ENCODE results near the gene TTC12.

The TTC12 gene

GRCh38 chr11:113400631-113401230 is 86.3 kb downstream of the TTC12 start:
- DNase-seq (ENCODE audit: extremely low read depth in 1 of 2, low read depth in 1 of 2), result no peak

GRCh38 chr11:113401718-113402117 is 87.3 kb downstream of the TTC12 start:
- no peak for DNase-seq (ENCODE audit: extremely low read depth in 1 of 2, low read depth in 1 of 2)

GRCh38 chr11:113404859-113405430 is 90.6 kb downstream of the TTC12 start:
- no peak for DNase-seq (ENCODE audit: extremely low read depth in 1 of 2, low read depth in 1 of 2)

- DNase-seq (ENCODE audit: extremely low read depth in 1 of 2, low read depth in 1 of 2), result no peak
Measured at GRCh38 chr11:113405724-113406478, 91.5 kb downstream of the TTC12 start.

- no peak for DNase-seq (ENCODE audit: extremely low read depth in 1 of 2, low read depth in 1 of 2)
Measured at GRCh38 chr11:113407163-113407562, 92.8 kb downstream of the TTC12 start.

GRCh38 chr11:113408206-113408605 is 93.8 kb downstream of the TTC12 start:
- DNase-seq (ENCODE audit: extremely low read depth in 1 of 2, low read depth in 1 of 2), result no peak

GRCh38 chr11:113408887-113409286 is 94.5 kb downstream of the TTC12 start:
- DNase-seq (ENCODE audit: extremely low read depth in 1 of 2, low read depth in 1 of 2), result no peak

GRCh38 chr11:113409526-113409925 is 95.1 kb downstream of the TTC12 start:
- no peak for DNase-seq (ENCODE audit: extremely low read depth in 1 of 2, low read depth in 1 of 2)

- no peak for DNase-seq (ENCODE audit: extremely low read depth in 1 of 2, low read depth in 1 of 2)
Measured at GRCh38 chr11:113410414-113411135, 96.2 kb downstream of the TTC12 start.

GRCh38 chr11:113411536-113411935 is 97.2 kb downstream of the TTC12 start:
- no peak for DNase-seq (ENCODE audit: extremely low read depth in 1 of 2, low read depth in 1 of 2)

GRCh38 chr11:113412675-113413074 is 98.3 kb downstream of the TTC12 start:
- DNase-seq (ENCODE audit: extremely low read depth in 1 of 2, low read depth in 1 of 2), result no peak

- DNase-seq (ENCODE audit: extremely low read depth in 1 of 2, low read depth in 1 of 2), result no peak
Measured at GRCh38 chr11:113415343-113415742, 101.0 kb downstream of the TTC12 start.
